Measurements from ENCODE around the gene ATG4D.
A peak's percentile ranks its signal among the peaks of the same experiment; 100 is the strongest.
"Not testable (repeated sequence)": the region's sequence is repeated elsewhere in the genome, so short reads cannot be mapped to it uniquely, and the experiment has no call there.

Gene ATG4D

GRCh38 chr19:10568826-10569651 is 25.3 kb downstream of the ATG4D start, which contains the start of gene CDKN2D:
Gene CDKN2D, minus strand, starts transcription at chr19:10568979. Its CDS starts 326 bp downstream, at chr19:10568653.
- H3K23ac ChIP-seq (ENCODE audit: low read length in 2 of 2), result no peak within 1 kb of the TSS
- no peak within 1 kb of the TSS for H2BK120ac ChIP-seq (ENCODE audit: low read depth, low read length)
- peak within 1 kb of the TSS; percentile 16 to 94 for H3K18ac ChIP-seq (ENCODE audit: low read depth in 1 of 2, low read length in 2 of 2)
- peak within 1 kb of the TSS in 1 of 2 experiments; percentile 62 for H3K14ac ChIP-seq (ENCODE audit: low read length in 2 of 2)
- peak within 1 kb of the TSS; percentile 30 for H3K27ac ChIP-seq (ENCODE audit: low read length, poor library complexity, severe bottlenecking)
- H3K9ac ChIP-seq (ENCODE audit: low read length), result peak within 1 kb of the TSS; percentile 87
- H3K9me3 ChIP-seq (ENCODE audit: control insufficient read depth, low read length), result no peaks in the 10 kb centered on the region
- peak within 1 kb of the TSS; percentile 85 to 94 for H3K4me3 ChIP-seq (ENCODE audit: insufficient read depth in 1 of 2, low read depth in 1 of 2, low read length in 2 of 2)
- H2BK5ac ChIP-seq (ENCODE audit: low read depth, low read length, poor library complexity, severe bottlenecking), result no peak within 1 kb of the TSS
- peaks cover 18% of the 10 kb centered on the region for H3K79me1 ChIP-seq (replicated peaks; ENCODE audit: low read length, poor library complexity, severe bottlenecking)
- H3K4me2 ChIP-seq (ENCODE audit: low read length, poor library complexity, severe bottlenecking), result peak within 1 kb of the TSS; percentile 97
- H4K8ac ChIP-seq (ENCODE audit: low read length), result no peak within 1 kb of the TSS
- no peak within 1 kb of the TSS for H2AK5ac ChIP-seq (ENCODE audit: low read length, severe bottlenecking)
- peak within 1 kb of the TSS; percentile 93 for H2AFZ ChIP-seq (ENCODE audit: low read depth, low read length)
- DNase-seq, result peak; percentile 99
- H3K27me3 ChIP-seq (ENCODE audit: control insufficient read depth in 1 of 2, insufficient read depth in 1 of 2, low read length in 2 of 2), result no peaks in the 10 kb centered on the region
- H2BK15ac ChIP-seq (ENCODE audit: low read depth, poor library complexity, severe bottlenecking), result no peak within 1 kb of the TSS
- peak within 1 kb of the TSS in 1 of 2 experiments; percentile 87 for H3K4ac ChIP-seq (ENCODE audit: low read depth in 1 of 2, low read length in 2 of 2)
- peak within 1 kb of the TSS; percentile 88 for H4K91ac ChIP-seq (ENCODE audit: low read length)
- H3K36me3 ChIP-seq (ENCODE audit: control insufficient read depth in 1 of 2, insufficient read depth in 2 of 2, low read depth in 1 of 2, low read length in 2 of 2), result peaks cover 0 to 2% of the 10 kb centered on the region in 2 experiments
- H3K4me1 ChIP-seq (ENCODE audit: control insufficient read depth, insufficient read depth, low read depth, low read length), result peaks cover 27% of the 10 kb centered on the region
- under 1% methylated on average over 67 of the region's 71 CpGs for WGBS
- peak within 1 kb of the TSS in 1 of 2 experiments; percentile 49 for H2BK12ac ChIP-seq (ENCODE audit: low read length in 2 of 2)

- not testable (repeated sequence) for H3K18ac ChIP-seq (ENCODE audit: low read depth in 1 of 2, low read length in 2 of 2); H2BK12ac ChIP-seq (ENCODE audit: low read length in 2 of 2); H3K36me3 ChIP-seq (ENCODE audit: control insufficient read depth in 1 of 2, insufficient read depth in 2 of 2, low read depth in 1 of 2, low read length in 2 of 2); H3K27me3 ChIP-seq (ENCODE audit: control insufficient read depth in 1 of 2, insufficient read depth in 1 of 2, low read length in 2 of 2); H4K8ac ChIP-seq (ENCODE audit: low read length); H2AFZ ChIP-seq (ENCODE audit: low read depth, low read length); H3K27ac ChIP-seq (ENCODE audit: low read length, poor library complexity, severe bottlenecking); H2BK120ac ChIP-seq (ENCODE audit: low read depth, low read length); H2AK5ac ChIP-seq (ENCODE audit: low read length, severe bottlenecking); H3K4me3 ChIP-seq (ENCODE audit: insufficient read depth in 1 of 2, low read depth in 1 of 2, low read length in 2 of 2); H4K91ac ChIP-seq (ENCODE audit: low read length); DNase-seq; H3K4me2 ChIP-seq (ENCODE audit: low read length, poor library complexity, severe bottlenecking); H3K9ac ChIP-seq (ENCODE audit: low read length); H2BK15ac ChIP-seq (ENCODE audit: low read depth, poor library complexity, severe bottlenecking); H3K9me3 ChIP-seq (ENCODE audit: control insufficient read depth, low read length); H3K23ac ChIP-seq (ENCODE audit: low read length in 2 of 2); H2BK5ac ChIP-seq (ENCODE audit: low read depth, low read length, poor library complexity, severe bottlenecking); H3K4ac ChIP-seq (ENCODE audit: low read depth in 1 of 2, low read length in 2 of 2); H3K79me1 ChIP-seq (replicated peaks; ENCODE audit: low read length, poor library complexity, severe bottlenecking); H3K14ac ChIP-seq (ENCODE audit: low read length in 2 of 2)
- peaks cover 15% of the 10 kb centered on the region for H3K4me1 ChIP-seq (ENCODE audit: control insufficient read depth, insufficient read depth, low read depth, low read length)
- WGBS, result 93% methylated on average over 5 of the region's 6 CpGs
These were observed 30.1 kb downstream of the ATG4D start for GRCh38 chr19:10573793-10574192.

GRCh38 chr19:10574462-10574861 is 30.8 kb downstream of the ATG4D start:
- DNase-seq, result no peak
- Histone ChIP-seq H3K14ac (ENCODE audit: low read length in 2 of 2) (no peak overlapping the region), H2BK15ac (ENCODE audit: low read depth, poor library complexity, severe bottlenecking) (peak overlapping the region; percentile 80), H3K4me2 (ENCODE audit: low read length, poor library complexity, severe bottlenecking) (no peak overlapping the region), H3K4me3 (ENCODE audit: insufficient read depth in 1 of 2, low read depth in 1 of 2, low read length in 2 of 2) (no peak overlapping the region), H4K91ac (ENCODE audit: low read length) (no peak overlapping the region), H4K8ac (ENCODE audit: low read length) (no peak overlapping the region), H3K23ac (ENCODE audit: low read length in 2 of 2) (no peak overlapping the region), H3K27ac (ENCODE audit: low read length, poor library complexity, severe bottlenecking) (no peak overlapping the region), H2BK5ac (ENCODE audit: low read depth, low read length, poor library complexity, severe bottlenecking) (no peak overlapping the region), H3K27me3 (ENCODE audit: control insufficient read depth in 1 of 2, insufficient read depth in 1 of 2, low read length in 2 of 2) (no peaks in the 10 kb centered on the region), H2BK12ac (ENCODE audit: low read length in 2 of 2) (no peak overlapping the region), H3K36me3 (ENCODE audit: control insufficient read depth in 1 of 2, insufficient read depth in 2 of 2, low read depth in 1 of 2, low read length in 2 of 2) (no peaks in the 10 kb centered on the region), H3K9me3 (ENCODE audit: control insufficient read depth, low read length) (no peaks in the 10 kb centered on the region), H3K18ac (ENCODE audit: low read depth in 1 of 2, low read length in 2 of 2) (no peak overlapping the region), H2AK5ac (ENCODE audit: low read length, severe bottlenecking) (peak overlapping the region; percentile 26), H2BK120ac (ENCODE audit: low read depth, low read length) (no peak overlapping the region), H3K4me1 (ENCODE audit: control insufficient read depth, insufficient read depth, low read depth, low read length) (peaks cover 11% of the 10 kb centered on the region), H3K4ac (ENCODE audit: low read depth in 1 of 2, low read length in 2 of 2) (no peak overlapping the region), H3K9ac (ENCODE audit: low read length) (no peak overlapping the region), H2AFZ (ENCODE audit: low read depth, low read length) (no peak overlapping the region), H3K79me1 (replicated peaks; ENCODE audit: low read length, poor library complexity, severe bottlenecking) (peaks cover 6% of the 10 kb centered on the region)
- WGBS, result 89% methylated on average over 8 of the region's 8 CpGs

- Histone ChIP-seq H3K27ac (ENCODE audit: low read length, poor library complexity, severe bottlenecking) (no peak overlapping the region), H3K18ac (ENCODE audit: low read depth in 1 of 2, low read length in 2 of 2) (no peak overlapping the region), H3K79me1 (replicated peaks; ENCODE audit: low read length, poor library complexity, severe bottlenecking) (peaks cover 6% of the 10 kb centered on the region), H2BK12ac (ENCODE audit: low read length in 2 of 2) (no peak overlapping the region), H2BK5ac (ENCODE audit: low read depth, low read length, poor library complexity, severe bottlenecking) (no peak overlapping the region), H2AK5ac (ENCODE audit: low read length, severe bottlenecking) (peak overlapping the region; percentile 35), H3K23ac (ENCODE audit: low read length in 2 of 2) (no peak overlapping the region), H3K14ac (ENCODE audit: low read length in 2 of 2) (no peak overlapping the region), H3K4ac (ENCODE audit: low read depth in 1 of 2, low read length in 2 of 2) (no peak overlapping the region), H3K27me3 (ENCODE audit: control insufficient read depth in 1 of 2, insufficient read depth in 1 of 2, low read length in 2 of 2) (no peaks in the 10 kb centered on the region), H3K36me3 (ENCODE audit: control insufficient read depth in 1 of 2, insufficient read depth in 2 of 2, low read depth in 1 of 2, low read length in 2 of 2) (no peaks in the 10 kb centered on the region), H3K4me2 (ENCODE audit: low read length, poor library complexity, severe bottlenecking) (no peak overlapping the region), H2AFZ (ENCODE audit: low read depth, low read length) (no peak overlapping the region), H4K91ac (ENCODE audit: low read length) (no peak overlapping the region), H3K4me3 (ENCODE audit: insufficient read depth in 1 of 2, low read depth in 1 of 2, low read length in 2 of 2) (no peak overlapping the region), H3K4me1 (ENCODE audit: control insufficient read depth, insufficient read depth, low read depth, low read length) (peaks cover 10% of the 10 kb centered on the region), H4K8ac (ENCODE audit: low read length) (no peak overlapping the region), H3K9ac (ENCODE audit: low read length) (no peak overlapping the region), H3K9me3 (ENCODE audit: control insufficient read depth, low read length) (no peaks in the 10 kb centered on the region), H2BK120ac (ENCODE audit: low read depth, low read length) (no peak overlapping the region), H2BK15ac (ENCODE audit: low read depth, poor library complexity, severe bottlenecking) (peak overlapping the region; percentile 80)
- no peak for DNase-seq
- 87% methylated on average over 6 of the region's 6 CpGs for WGBS
These were observed 31.5 kb downstream of the ATG4D start for GRCh38 chr19:10575011-10575716.
